8988T (cell line): ENCODE measurements around the gene TCOF1.

Experiments
- DNase-seq: peaks from one replicate; pipeline ENCODE4 v3.0.0; 2011

TCOF1 gene

DNA sequence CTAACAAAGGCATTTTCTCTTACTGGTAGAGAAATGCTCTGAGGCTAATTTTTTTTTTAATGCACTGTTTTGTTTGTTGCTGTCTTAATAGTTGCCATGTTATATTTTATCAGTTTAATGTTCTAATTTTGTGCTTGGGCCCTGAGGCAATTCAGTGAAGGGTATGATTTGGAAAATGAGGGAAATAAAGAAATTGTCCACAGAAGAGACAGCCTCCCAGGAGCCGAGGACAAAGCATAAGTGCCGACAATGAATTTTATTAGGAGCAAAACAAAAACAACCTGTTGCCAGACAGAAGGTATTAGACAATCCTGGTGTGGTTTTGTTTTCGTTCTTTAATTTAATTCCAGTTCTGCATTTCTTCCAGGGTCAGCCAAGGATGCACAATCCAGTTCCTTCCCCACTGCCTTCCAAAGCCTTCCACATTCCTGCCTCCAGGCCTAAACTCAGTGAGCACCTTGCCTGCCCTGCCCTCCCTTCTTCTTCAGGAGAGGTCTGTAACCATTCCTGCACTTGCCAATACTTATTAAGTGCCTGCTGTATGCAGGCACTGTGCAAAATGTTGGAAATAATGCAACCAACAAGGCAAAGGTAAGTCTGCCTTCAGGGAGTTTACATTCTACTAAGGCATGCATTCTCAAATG, 4.3 kb upstream of the TCOF1 start:
- DNase-seq, result no peak

DNA sequence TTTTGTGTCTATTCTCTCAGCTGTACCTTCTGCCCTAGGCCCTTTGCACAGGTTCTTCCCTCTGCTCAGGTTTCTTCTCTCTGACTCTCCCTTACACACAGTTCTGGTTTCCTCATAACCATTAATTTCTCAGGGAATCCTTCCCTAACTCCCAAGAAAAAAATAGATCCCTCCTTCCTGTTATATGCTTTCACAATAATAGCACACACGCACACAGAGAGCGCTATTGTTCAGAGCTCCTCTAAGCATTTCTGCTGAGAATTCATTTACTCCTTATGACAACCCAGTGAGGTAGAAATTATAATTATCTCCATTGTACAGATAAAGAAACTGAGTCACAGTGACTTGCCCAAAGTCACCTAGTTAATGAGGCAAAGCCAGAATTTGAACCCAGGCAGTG, 1.7 kb upstream of the TCOF1 start:
- no peak for DNase-seq

DNA sequence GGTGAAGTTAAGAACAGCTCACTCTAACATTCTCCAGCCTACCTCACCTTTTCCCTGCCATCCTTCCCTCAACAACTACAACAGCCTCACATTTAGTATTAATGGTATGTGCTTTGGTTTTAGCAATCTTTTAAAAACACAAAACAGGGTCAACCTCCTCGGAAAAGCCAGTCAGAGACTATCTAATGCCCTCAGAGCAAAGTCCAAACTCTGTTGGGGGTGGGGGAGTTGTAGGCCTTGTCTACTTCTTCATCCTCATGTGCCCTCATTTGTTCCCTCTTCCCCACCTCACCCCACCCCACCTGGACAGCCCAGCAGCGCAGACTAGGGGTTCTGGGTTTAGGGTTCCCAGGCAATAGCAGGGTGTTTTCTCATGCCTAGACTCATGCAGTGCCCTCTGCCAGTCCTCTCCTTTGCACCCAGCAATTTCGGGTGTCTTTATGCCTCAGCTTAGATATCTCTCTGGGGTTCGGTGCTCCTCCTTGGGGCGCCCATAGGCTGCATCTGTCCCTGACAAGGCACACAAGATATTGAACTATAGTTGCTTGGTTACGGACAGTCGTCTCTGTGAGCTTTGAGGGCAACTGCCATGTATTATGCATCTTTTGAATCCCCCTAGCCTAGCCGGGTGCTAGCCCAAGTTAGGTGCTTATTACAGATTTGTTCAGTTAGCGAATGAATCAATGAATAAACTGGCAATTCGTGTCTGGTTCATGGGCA, 762 bp upstream of the TCOF1 start:
- DNase-seq, result no peak

DNA sequence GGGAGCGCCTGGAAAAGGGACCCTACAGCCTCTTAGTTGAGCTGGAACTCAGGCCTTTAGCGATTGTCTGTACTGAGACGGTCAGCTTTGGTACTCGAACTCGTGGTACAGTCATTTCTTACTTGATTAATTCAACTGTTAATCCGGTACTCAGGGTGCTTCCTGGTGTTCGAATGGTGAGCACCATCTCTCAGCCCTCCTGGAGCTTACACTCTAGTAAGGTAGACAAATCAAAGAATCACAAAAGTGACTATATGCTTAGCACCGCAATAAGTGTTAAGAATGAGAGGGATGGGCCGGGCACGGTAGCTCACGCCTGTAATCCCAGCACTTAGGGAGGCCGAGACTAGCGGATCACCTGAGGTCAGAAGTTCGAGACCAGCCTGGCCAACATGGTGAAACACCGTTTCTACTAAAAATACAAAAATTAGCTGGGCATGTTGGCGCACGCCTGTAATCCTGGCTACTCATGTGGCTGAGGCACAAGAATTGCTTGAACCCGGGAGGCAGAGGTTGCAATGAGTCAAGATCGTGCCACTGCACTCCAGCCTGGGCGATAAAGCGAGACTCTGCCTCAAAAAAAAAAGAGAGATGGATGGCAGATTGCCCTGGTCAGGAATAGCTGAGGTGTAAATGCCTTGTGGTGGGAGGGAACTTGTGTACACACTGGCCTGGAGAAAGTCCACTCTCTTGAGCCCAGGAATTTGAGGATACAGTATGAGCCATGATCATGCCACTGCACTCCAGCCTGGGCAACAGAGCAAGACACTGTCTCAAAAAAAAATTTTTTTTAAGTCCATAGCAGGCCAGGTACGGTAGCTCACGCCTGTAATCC, 981 bp downstream of the TCOF1 start:
- DNase-seq, result no peak

DNA sequence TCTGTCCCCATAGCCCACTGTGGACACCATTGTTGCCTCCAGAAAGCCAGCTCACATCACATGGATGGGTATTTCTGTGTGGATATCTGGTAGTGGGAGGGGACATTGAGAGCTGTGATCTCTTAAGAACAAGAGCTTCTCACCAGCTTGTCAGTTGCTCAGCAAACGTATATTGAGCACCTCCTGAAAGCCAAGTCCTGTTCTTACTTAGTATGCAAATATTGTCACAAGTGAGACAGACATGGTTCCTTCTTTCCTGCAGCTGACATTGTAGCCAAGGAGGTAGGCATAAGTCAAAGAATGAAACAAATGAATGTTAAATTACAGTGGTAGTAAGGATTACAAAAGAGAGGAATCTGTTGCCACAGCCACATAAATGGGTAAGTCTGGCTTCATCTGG, 3.8 kb downstream of the TCOF1 start:
- no peak for DNase-seq

DNA sequence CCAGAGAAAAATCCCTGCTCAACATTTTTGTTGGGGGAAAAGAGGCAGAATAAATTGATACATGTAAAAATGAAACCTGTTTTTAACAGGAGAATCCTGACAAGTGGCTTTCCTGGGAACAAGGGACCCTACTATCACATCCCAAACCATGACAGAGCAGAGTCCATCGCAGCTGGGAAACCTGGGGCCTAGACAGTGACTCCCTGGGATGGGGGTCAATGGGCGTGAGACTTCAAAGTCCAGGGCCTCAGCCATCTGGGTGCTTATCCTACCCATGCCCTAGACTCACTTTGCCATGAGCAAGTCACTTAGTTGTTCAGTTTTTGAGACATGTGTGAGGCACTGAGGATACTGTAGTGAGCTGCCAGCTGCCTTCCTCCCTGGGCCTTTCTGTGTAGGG, 5.7 kb downstream of the TCOF1 start:
- no peak for DNase-seq

DNA sequence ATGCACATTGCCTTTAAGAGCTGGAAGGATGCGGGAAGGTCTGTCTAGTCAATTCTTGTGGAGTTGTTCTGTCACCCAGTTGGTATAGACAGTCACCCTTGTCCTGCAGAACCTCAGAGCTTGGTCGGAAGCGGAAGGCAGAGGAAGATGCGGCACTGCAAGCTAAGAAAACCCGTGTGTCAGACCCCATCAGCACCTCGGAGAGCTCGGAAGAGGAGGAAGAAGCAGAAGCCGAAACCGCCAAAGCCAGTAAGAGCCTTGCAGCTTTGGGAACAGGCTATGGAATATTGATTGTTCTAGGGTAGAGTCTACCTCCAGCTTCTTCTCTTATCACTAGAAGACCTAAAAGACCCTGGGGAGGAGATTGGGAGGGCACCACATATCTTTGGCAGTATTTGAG, 6.5 kb downstream of the TCOF1 start:
- no peak for DNase-seq

DNA sequence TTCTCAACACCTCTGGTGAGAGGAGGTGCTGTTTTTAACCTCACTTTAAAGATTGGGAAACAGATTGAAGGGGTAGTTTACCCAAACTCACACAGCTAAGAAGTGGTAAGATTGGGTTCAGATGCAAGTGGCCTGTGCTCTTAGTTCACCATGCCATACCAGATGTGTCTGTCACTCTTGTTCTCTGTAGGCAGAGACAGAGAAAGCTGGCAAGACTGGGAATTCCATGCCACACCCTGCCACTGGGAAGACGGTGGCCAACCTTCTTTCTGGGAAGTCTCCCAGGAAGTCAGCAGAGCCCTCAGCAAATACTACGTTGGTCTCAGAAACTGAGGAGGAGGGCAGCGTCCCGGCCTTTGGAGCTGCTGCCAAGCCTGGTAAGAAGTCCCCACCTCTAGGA, 11.0 kb downstream of the TCOF1 start:
- no peak for DNase-seq

DNA sequence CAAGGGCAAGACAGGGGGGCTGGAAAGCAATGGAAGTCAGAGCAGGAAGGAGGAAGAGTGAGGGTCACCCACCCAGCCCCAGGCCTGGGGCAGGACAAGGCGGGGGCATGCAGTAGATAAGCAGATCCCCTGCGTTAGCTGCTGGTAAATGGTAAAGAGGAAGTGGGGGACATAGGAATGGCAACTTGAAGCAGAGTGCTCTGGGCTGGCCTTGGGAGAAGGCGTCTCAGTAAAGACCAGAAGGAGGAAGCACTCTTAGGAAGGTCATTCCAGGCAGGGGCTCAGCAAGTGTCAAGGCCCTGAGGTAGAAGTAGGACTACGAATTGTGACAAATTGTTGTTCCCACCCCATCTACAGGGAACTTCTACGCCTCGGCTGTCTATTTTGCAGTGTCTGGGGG, 15.1 kb downstream of the TCOF1 start:
- DNase-seq, result no peak

DNA sequence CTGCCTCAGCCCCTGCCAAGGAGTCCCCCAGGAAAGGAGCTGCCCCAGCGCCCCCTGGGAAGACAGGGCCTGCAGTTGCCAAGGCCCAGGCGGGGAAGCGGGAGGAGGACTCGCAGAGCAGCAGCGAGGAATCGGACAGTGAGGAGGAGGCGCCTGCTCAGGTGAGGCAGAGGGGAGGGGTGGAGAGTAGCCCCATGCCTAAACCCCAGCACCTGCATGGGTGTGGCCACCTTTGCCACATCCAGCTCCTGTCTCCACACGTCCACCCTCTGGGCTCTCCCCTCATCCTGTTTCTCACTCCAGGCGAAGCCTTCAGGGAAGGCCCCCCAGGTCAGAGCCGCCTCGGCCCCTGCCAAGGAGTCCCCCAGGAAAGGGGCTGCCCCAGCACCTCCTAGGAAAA, 17.2 kb downstream of the TCOF1 start:
- no peak for DNase-seq

DNA sequence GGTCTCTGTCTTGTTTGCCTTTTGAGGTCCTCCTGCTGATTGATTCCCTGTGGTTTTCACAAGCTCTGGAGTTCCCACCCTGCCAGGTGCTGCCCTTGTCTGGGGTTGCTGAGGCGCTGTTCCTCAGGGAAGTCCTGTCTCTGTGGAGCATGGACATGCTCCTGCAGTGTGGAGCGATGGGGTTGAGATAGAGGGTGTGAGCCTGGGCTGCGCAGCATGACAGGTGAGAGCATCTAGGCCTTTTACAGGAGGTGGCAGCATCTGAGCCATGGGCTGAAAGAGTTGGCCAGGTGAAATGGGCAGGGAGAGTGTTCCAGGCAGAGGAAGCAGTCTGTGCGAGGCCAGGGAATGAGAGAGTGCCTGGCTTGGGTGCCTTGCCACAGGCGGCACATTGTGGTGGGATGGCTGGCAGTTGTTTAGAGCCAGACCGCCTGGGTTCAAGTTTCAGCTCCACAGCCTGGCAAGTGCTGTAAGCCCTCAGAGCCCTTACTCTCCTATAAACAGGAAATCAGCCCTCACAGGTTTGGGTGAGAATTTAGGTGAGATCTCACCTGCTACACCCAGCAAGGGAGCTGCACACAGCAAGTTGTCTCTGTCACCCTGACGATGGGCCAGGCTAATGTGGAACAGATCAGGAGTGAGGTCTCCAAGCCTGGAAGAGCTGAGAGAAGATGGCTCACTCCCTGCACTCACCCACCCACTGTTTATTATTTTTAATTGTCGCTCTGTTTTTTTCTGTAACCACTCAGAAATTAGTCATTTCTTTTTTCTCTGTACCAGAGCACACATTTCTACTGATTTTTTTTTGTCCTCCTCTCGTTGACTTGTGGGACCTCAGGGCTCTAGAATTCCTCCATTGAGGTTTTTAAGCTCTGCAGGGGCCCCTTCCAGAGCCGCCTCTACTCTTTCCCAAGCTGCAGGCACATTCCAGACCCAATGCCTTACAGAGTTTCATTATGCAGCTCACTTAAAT, 19.6 kb downstream of the TCOF1 start:
- DNase-seq, result no peak

DNA sequence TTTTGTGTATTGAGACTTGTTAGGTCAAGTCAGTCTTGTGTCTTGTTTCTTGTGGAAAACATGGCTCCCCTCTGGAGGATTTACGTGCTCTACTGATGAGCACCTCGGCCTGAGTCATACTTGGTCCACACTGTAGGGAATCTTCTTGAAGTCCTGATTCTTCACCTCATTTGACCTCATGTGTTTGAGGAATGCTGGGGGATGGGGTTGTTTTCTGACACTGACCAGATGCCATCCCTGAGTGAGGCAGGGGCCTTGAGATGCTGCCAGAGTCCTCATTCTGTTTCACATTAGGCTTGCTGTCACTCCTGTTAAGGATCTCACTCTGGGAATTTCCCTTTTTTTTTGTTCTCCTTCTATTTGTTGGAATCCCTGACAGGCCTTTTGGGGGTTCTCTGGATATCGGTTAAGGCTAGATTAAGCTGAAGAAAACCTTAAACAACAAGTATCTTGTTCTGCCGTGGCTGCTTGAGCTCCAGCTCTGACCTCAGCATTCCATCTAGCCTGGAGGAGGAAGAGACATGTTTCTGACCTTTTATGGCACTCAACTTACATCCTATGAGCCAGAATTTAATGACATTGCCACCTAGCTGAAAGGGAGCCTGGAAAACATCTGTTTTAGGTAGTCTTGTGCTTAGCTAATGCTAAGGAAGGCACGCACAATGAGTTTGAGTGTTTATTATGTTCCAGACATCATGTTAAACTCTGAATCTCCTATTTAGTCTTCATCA, 20.6 kb downstream of the TCOF1 start:
- no peak for DNase-seq

DNA sequence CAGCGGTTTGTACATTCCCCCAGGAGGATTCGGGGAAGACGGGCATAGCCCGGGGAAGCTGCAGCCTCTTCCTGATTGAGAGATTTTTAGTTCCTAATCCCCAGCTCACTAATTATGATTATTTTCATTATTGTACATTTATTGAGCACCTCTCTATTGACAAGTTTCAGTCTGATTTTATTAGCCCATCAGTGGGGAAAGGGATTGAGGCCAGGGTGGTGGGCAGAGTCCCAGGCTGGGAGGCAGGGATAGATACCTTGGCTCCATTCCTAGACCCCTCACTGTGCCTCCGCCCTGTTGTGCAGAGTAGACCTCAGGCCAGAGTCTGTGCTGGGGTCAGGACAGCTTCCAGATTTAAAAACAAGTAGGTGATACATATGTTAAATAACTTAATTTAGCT, 27.2 kb downstream of the TCOF1 start:
- no peak for DNase-seq

DNA sequence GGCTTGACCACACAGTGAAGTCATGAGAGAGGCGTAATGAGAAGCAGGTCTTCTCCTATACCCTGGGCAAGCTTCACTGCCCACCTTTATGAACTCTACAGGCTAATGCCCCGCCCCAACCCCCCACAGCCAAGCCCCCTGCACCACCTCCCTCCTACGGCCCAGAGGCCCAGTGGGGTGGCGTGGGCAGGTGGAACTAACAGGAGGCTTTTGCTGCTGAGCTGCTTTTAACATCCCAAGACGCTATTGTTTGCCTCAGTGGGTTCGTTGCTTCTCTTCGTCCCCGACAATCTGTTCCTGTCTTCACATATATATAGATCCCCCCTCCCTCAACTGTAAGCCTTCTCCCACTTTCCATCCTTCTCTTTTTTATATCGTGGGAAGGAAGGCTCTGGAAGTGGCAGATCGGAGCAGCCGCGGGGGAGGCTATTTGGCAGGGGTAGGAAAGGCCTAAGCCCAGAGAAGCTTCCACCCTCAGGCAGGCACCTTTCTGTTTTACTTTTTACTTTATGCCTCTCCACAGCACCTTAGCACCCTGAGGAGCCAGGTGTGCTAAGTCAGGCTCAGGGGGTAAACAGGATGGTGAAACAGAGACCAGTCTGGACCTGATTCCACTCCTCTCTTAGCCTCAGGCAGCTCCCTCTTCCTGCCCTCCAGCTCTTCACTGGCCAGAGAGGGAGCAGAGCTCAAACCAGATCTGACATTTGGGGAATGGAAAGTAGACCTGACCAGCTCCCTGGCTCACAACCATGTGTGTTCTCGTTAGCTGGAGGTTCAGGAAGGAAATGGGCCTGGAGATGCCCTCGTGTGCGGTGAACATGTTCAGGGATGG, 28.7 kb downstream of the TCOF1 start:
- DNase-seq, result no peak

DNA sequence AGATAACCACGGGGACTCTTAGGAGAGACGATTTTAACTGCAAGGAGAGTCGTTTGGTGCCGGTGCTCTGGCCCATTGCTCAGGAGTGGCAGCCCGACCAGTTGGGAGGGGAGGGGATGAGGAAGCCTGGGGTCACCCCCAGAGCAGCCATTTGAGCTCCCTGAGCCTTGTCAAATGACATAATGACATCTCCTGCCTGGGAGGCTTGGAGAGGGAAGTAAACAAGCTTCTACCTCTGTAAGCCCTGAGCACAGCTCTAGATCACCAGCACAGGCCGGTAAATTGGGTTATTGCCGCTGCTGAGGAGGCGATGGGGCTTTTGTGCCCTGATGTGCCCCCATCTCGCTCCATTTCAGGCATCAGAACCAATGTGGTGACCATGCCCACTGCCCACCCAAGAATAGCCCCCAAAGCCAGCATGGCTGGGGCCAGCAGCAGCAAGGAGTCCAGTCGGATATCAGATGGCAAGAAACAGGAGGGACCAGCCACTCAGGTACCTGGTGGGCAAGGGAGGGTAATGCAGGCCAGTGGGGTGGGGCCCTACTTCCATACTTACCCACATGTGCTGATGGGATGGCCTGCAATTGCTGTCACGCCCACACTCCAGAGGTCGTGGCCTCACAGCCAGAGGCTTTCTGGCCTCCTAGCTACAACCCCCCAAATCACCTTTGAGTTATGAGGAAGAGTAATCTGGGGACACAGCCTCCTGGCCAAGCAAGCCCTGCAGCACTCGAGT, 32.2 kb downstream of the TCOF1 start:
- DNase-seq, result no peak

DNA sequence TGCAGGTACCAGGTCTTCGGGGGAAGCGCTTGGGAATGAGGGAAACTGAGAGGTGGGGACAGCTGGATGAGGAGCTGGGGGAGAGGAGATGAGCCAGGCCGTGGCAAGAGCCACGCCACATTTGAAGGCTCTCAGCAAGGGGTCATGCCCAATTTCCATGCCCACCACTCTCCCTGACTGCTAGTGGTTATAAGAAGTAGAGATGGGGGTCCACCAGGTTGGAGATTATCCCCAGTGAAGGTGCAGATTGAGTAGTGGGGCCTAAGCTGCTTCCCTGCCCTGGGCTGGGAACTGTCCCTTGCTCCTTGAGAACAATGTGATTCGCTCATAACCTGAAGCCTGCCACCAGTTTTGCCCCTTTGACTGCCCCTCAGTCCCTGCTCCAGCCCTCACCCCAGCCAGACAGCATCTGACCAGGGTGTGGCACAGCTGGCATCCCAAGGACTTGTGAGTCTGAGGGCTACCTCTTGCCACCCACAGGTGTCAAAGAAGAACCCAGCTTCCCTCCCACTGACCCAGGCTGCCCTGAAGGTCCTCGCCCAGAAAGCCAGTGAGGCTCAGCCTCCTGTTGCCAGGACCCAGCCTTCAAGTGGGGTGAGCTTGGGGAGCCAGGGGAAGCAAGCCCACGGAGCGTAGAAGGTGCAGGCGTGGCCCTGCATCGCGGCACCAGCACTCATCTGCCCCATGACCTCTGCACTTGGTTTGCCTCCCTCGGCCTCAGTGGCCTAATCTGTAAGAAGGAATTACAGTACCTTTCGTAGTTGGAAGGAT, 33.8 kb downstream of the TCOF1 start:
- no peak for DNase-seq

DNA sequence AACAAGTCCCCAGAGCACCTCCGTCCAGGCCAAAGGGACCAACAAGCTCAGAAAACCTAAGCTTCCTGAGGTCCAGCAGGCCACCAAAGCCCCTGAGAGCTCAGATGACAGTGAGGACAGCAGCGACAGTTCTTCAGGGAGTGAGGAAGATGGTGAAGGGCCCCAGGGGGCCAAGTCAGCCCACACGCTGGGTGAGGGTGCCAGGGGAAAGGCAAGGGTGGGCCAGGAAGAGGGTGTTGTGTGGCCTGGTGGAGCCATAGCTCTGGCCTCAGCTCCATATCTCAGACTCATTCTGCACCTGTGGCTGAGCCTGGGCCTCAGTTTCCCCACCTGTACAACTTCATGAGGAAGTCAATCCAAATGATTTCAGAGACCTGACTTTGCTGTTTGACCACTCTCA, 34.5 kb downstream of the TCOF1 start:
- no peak for DNase-seq

DNA sequence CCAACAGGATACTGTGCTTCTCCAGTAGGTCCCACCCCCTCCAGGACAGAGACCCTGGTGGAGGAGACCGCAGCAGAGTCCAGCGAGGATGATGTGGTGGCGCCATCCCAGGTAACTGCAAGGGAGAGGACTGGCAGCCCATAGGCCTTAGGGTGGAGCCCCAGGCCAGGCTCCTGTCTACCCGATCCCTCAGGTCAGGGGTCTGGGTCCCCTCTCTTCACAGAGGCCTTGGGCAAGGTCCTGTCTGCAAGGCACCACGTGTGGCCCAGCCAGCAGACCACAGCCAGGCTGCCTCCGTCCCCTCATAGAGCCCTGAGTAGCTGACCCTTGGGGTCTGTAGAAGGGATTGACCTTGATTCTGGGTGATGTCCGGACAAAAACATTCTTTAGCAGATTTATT, 35.2 kb downstream of the TCOF1 start:
- no peak for DNase-seq

DNA sequence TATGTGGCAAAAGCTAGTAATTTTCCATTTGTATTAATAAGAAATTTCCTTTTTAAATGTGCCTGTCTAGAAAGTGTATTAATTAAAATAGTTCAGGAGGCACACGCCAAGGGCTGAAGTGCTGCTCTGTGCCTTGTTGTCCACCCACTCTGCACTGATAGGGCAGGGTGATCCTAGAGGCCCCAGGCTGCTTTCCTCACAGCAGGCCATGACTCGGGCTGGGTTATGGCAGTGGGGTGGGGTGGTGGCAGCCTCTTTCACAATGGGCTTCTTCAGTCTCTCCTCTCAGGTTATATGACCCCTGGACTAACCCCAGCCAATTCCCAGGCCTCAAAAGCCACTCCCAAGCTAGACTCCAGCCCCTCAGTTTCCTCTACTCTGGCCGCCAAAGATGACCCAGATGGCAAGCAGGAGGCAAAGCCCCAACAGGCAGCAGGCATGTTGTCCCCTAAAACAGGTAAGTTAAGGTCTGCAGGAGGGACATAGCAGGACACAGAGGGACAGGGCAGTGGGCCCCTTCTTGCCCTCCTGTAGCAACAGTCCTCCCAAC, 35.7 kb downstream of the TCOF1 start:
- no peak for DNase-seq
